Right renal pelvis (tissue), 4 donors: ENCODE results near the gene EVI5L. TPM values are rescaled to one million over a fixed set of nuclear protein-coding genes. Genes with fewer than 3 reads are reported as not detected.
A peak's percentile ranks its signal among the peaks of the same experiment; 100 is the strongest.

Experiments used
- DNase-seq, 4 donors: peaks; one replicate each; pipeline ENCODE4 v3.0.0-alpha.2; 2013; ENCODE audit warnings: low read depth in 4 of 4, low spot score in 3 of 4, missing footprints in 1 of 4
- polyA plus RNA-seq, 4 donors: library from polyadenylated mRNA; unstranded; fragments of 120-200 nt; gene quantifications; one replicate each; pipeline ENCODE4 v1.2.1, GENCODE V29; 2013; ENCODE audit not compliant: insufficient read length in 4 of 4

Gene EVI5L
- polyA plus RNA-seq, 4 donors, result 15.4 to 19.0 (median 16.1) TPM

- no peak for DNase-seq
These were observed 14.4 kb downstream of the EVI5L start for GRCh38 chr19:7844405-7844804.

GRCh38 chr19:7844951-7845350 is 14.9 kb downstream of the EVI5L start:
- no peak for DNase-seq

GRCh38 chr19:7845390-7846154 is 15.6 kb downstream of the EVI5L start:
- DNase-seq, result no peak

- DNase-seq, result no peak
These were observed 16.2 kb downstream of the EVI5L start for GRCh38 chr19:7846155-7846646.

GRCh38 chr19:7847664-7848063 is 17.6 kb downstream of the EVI5L start:
- no peak for DNase-seq

GRCh38 chr19:7848779-7849457 is 18.9 kb downstream of the EVI5L start:
- DNase-seq, result no peak

- DNase-seq, result no peak
These were observed 19.6 kb downstream of the EVI5L start for GRCh38 chr19:7849631-7849999.

GRCh38 chr19:7850000-7850813 is 20.2 kb downstream of the EVI5L start:
- no peak for DNase-seq

- no peak for DNase-seq
These were observed 21.1 kb downstream of the EVI5L start for GRCh38 chr19:7850945-7851622.

- DNase-seq, result no peak
These were observed 21.8 kb downstream of the EVI5L start for GRCh38 chr19:7851623-7852500.

- DNase-seq, result peak in 1 of 4 donors; percentile 75
These were observed 23.1 kb downstream of the EVI5L start for GRCh38 chr19:7852851-7853769.

GRCh38 chr19:7853770-7854128 is 23.7 kb downstream of the EVI5L start:
- no peak for DNase-seq

GRCh38 chr19:7855426-7856108 is 25.5 kb downstream of the EVI5L start:
- no peak for DNase-seq

- no peak for DNase-seq
These were observed 26.1 kb downstream of the EVI5L start for GRCh38 chr19:7856109-7856591.

- DNase-seq, result no peak
These were observed 27.0 kb downstream of the EVI5L start for GRCh38 chr19:7856679-7857663.

- DNase-seq, result no peak
These were observed 27.7 kb downstream of the EVI5L start for GRCh38 chr19:7857727-7858108.
